Activated T-cell treated with anti-CD3 and anti-CD28 coated beads for 24 hours (primary cell): ENCODE measurements around the gene CPLANE1.

Experiments used
- DNase-seq: peaks from one replicate; pipeline ENCODE4 v3.0.0-alpha.2; 2020; ENCODE audit warnings: low read depth

Gene CPLANE1

GRCh38 chr5:37063739-37064138, 185.4 kb downstream of the CPLANE1 start:
- no peak for DNase-seq

DNA sequence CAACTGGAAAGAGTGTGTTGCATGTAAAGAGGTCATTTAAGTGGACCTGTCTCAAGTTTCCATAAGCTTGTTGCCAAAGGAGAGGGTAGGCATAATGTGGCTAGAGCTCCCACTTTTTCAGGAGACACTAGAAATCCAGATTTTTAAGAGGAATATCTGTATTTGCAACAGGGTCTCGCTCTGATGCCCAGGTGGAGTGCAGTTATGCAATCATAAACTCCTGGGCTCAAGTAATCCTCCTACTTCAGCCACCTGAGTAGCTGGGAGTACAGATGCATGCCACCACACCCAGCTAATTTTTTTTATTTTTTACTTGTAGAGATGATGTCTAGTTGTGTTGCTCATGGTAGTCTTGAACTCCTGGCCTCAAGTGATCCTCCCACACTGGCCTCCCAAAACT, 189.1 kb downstream of the CPLANE1 start:
- no peak for DNase-seq

DNA sequence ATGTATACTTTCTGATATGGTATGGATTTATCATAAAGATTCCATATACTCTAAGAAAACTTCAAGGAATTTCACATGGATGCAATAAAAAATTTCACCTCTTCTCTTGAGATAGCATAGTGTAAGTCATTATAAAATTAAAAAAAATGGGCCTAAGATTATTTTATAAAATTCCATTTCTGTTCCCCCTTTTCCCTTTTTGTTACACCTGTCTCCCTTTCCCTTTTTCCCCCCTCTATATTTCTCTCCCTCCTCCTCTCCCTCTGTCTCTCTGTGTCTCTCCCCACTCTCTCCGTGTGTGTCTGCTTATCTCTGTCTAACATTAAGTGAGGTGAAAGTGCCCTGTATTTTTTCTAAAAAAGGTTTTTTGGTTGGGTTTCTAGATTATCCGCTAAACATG, 192.4 kb downstream of the CPLANE1 start:
- no peak for DNase-seq
